GM19395 (cell line): Measurements from ENCODE around the gene PRIMA1.

Experiments used
- ATAC-seq: cut with Tn5 transposase; IDR thresholded peaks from one replicate; pipeline ENCODE4 v1.9.1; 2021; ENCODE audit warnings: mild to moderate bottlenecking, moderate library complexity; ENCODE audit not compliant: unreplicated experiment

PRIMA1 gene

DNA sequence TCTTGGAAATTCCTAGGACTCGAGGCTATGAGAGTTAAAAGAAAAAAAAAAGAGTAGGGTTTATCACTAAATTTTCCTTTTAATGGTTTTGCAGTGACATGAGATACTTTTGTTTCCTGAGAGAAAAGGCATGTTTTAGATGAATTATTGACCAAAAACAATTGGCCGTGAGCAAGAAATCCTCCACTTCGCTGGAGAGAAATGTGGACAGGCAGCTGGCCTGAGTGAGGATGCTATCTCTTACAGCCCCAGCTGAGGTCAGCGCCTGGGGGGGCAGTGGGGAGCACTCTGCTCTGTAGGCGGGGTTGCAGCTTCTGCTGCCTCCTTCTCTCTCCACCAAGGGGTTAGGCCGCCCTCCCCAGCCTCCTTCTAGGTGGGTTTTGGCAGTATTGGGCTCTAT lies 54.7 kb downstream of the PRIMA1 start:
- ATAC-seq = no peak

DNA sequence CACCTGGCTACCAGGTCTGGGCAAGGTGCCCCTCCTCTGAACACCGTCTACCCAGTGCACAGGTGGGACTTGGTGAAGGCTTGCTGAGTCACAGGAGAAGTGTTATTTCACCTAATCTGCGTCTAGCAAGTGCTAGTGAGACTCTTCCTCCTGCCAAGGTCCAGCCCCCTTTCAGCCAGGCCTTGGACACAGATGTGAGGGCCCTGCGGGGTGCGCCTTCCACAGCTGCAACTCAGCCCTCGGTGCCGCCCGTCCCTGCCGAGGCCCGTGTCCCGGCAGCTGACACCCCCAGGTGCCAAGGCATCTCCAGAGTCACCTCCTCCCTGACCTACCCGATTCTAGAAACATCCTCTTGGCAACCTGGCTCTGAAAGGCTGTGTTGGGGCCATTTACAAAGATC lies 55.1 kb downstream of the PRIMA1 start:
- no peak for ATAC-seq

- ATAC-seq = no peak
Observed at GRCh38 chr14:93732524-93732923, 55.8 kb downstream of the PRIMA1 start.

- ATAC-seq = no peak
Observed at GRCh38 chr14:93731753-93732152, 56.5 kb downstream of the PRIMA1 start.

GRCh38 chr14:93729993-93730392 lies 58.3 kb downstream of the PRIMA1 start:
- ATAC-seq = no peak

DNA sequence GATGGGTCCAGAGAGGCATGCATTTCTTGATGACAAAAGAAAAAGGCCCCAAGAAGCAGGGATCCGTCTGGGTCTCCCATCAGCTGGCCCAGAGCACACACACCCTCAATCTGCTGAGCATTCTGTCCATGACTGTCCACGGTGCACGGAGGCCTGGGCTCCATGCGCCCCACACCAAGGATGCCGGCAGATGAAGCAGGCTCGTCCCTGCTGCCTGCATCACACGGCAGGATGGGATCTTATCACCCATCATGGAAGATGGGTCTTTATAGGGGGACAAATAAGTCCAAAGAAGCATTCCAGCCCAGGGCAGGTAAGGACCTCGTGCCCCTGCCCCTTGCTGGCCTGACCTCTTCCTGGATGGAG lies 59.7 kb downstream of the PRIMA1 start:
- no peak for ATAC-seq

- no peak for ATAC-seq
Observed at GRCh38 chr14:93727917-93728650, 60.2 kb downstream of the PRIMA1 start.

DNA sequence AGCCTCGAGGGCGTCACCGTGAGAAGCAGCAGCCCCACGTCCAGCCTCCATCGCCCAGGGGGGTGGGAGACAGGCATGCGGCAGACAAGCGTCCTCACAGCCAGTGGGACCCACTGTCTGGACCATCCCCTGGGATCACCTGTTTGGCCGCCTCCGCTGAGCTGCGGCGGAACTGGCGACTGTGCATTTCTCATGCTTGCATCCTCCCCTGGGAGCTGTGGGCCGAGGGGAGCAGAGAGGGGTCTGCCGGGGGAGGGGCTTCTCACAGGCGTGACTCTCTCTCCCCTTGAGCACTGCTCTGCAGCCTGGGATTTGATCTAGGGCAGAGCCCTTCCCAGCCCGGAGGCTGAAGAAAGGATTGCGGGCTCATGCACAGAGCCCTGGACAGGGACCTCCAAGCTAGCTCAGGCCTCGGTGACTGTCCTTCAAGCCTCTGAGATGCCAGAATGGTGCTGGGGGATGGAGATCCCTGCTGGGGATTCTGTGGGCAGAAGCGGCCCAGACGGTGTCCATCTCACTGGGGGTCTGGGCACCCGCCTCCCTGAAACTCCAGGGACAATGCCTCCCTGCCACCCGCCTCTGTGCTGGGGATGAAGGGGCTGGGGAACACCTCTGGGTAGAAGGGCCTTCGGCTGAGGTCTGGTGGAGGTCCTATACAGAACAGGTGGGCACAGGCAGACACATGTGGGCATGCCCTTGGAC lies 61.1 kb downstream of the PRIMA1 start:
- ATAC-seq = no peak

DNA sequence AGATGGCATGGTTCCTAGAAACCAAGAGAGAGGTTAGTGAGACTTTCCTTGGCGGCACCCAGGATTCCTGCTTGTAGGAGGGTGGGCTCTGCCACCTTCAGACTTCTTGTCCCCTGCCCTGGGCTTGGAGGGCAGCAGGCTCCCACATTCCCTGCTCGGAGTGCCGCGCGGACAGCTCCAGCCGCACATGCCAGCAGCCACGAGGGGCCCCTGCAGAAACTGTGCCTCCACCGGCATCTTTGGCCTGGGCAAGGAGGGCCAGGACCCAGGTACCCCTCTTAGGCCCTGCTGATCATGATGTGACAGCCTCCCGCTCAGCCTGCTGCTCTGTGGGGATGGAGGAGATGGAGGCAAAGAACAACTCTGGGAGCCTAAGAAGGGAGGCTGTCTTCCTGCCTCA lies 62.3 kb downstream of the PRIMA1 start:
- ATAC-seq = no peak

- no peak for ATAC-seq
Observed at GRCh38 chr14:93725002-93725582, 63.2 kb downstream of the PRIMA1 start.

- no peak for ATAC-seq
Observed at GRCh38 chr14:93723001-93723400, 65.3 kb downstream of the PRIMA1 start.

- ATAC-seq = no peak
Observed at GRCh38 chr14:93720981-93721483, 67.3 kb downstream of the PRIMA1 start.

- no peak for ATAC-seq
Observed at GRCh38 chr14:93720076-93720815, 68.0 kb downstream of the PRIMA1 start.

DNA sequence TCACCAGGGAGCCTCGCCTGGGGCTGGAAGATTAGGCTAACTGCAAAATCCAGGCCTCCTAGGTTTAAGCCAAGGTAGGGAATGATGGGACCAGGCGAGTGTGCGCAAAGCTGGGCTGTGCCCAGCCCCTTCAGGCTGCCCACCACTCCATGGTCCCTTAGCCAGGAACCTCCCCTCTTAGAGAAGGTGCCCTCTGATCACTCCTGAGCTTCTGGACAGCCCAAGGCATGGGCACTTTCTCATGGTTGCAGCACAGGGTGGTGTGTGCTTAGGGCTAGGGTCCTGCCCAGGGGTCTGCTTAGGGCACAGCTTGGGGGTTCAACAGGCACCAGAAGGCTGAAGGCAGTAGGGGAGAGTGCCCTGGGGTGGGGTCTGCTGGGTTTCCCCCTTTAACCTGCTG lies 69.0 kb downstream of the PRIMA1 start:
- ATAC-seq = no peak

DNA sequence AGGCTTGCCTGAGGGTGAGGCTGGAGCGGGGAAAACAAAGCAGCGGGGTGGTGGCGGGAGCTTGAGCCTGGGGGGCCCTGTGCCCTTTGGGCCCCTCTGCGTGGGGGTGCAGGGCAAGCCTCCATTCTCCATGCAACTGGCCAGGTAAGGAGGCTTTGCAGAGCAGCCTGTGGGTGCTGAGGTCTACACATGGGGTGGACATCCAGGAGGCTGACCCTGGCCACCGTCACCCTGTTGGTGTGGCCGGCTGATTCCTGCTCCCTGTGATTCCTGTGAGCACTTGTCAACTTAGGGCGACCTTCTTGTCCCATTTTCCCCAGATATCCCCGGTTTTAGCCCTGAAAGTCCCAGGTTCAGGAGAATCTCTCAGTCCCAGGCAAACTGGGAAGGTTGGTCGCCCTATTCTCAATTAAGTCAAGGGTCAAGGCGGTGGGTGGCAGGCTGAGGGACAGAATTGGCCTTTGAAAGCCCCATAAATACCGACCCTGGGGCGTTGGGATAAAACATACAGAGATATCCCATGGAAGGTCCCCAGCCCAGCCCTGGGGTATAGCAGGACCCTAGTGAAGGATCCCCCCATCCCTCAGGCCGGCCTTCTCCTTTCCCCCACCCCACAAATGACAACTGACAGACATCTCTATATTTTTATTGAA lies 70.5 kb downstream of the PRIMA1 start:
- ATAC-seq = no peak

- ATAC-seq = no peak
Observed at GRCh38 chr14:93716746-93717667, 71.3 kb downstream of the PRIMA1 start.

DNA sequence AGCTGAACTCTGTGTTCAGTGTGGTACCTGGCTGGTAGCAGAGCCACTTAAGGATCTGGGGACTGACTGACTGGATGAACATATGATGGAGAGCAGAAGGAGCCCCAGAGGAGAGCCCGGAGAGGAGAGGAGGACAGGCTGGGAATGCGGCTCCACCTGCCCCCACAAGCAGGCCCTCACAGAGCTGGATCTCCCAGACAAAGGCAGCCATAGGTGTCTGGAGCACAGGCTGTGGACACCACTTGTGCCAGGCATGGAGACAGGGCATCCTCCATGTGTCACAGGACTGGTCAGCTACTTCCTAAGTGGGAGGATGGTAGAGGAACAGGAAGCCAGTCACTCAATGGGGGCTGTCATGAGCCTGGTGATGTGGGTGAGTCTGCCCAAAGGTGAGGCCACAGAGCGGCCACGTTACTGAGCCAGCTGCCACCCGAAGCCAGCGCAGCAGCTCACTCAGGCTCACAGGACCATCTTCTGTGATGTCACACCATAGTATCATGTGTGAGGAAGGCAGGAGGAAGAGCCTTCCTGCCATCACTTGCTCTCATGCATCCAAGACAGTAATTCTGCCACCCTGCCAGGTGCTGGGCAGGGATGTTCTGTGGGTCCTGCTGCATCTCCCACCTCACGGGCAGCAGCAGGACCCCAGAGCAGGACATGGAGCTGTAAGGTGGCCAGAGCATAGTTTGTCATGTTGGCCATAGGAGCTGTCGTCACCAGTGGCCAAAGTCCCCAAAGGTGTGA lies 72.1 kb downstream of the PRIMA1 start:
- ATAC-seq = no peak

DNA sequence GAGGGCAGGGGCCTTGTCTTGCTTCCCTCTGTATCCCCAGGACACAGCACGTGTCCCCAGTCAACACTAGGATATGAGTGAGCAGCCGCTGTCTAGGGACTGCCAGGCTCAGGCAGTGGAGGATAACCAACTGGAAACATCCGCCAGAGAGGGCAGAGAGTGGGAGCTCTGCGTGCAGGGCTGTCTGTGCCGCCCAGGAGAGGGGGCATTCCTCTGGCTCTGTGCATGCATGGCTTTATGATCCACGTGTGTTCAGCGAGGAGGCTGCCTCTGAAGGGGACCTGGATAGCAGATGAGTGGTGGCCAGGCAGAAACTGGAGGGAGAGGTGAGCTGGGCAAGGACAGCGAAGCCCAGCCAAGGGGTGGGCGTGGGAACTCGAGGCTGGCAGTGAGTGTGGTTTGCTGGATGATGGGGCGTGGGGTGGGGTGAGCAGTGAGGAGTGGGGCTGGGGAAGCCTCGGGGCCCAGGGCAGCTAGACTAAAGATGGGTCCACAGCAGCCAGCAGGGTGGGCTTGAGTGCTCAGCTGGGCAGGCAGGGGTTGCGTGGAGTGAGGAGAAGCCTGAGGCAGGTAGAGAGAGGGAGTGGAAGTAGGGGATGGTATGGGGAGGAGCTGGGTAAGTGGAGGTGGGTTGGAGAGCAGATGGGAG lies 72.9 kb downstream of the PRIMA1 start:
- no peak for ATAC-seq

DNA sequence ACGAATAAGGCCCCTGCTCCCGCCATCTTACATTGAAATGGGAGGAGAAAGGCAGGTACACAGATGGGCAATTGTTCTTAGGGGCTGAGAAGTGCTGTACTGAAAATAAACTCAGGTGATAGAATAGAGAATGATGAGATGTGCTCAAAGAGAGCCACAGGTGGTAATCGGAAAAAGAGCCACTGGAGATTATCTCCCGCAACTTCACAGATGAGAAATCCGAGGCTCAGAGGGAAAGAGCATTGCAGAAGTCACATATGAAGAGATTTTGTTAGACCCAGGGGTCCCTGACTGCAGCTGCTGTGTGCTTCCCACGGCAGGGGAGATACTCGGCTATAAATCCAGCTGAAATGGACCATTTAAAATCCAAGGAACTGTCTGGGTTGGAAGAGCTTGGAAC lies 73.7 kb downstream of the PRIMA1 start:
- ATAC-seq = no peak
